ENCODE results near the gene RFX4.

DNA sequence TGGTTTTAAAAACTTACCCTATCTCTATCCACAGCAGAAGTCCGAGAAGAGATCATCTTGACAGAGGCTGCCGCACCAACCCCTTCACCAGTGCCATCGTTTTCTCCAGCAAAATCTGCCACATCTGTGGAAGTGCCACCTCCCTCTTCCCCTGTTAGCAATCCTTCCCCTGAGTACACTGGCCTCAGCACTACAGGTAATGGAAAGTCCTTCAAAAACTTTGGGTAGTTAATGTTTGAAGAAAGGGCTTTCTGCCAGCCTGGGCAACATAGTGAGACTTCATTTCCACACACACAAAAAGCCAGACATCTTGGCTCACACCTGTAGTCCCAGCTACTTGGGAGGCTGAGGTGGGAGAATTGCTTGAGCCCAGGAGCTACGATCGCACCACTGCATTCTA lies 150.1 kb downstream of the RFX4 start:
- TF ChIP-seq, protein P1, sequence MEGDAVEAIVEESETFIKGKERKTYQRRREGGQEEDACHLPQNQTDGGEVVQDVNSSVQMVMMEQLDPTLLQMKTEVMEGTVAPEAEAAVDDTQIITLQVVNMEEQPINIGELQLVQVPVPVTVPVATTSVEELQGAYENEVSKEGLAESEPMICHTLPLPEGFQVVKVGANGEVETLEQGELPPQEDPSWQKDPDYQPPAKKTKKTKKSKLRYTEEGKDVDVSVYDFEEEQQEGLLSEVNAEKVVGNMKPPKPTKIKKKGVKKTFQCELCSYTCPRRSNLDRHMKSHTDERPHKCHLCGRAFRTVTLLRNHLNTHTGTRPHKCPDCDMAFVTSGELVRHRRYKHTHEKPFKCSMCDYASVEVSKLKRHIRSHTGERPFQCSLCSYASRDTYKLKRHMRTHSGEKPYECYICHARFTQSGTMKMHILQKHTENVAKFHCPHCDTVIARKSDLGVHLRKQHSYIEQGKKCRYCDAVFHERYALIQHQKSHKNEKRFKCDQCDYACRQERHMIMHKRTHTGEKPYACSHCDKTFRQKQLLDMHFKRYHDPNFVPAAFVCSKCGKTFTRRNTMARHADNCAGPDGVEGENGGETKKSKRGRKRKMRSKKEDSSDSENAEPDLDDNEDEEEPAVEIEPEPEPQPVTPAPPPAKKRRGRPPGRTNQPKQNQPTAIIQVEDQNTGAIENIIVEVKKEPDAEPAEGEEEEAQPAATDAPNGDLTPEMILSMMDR (IDR thresholded peaks at IDR 0.05) = no peak
- no peak for TF ChIP-seq POLR2A (IDR thresholded peaks at IDR 0.05)
- no peak for TF ChIP-seq EP300 (IDR thresholded peaks at IDR 0.05; ENCODE audit: low read depth)
